Activated T-cell treated with anti-CD3 and anti-CD28 coated beads, Interleukin-2, amount 50 U/mL, for 48 hours (primary cell): Measurements from ENCODE around the gene ATE1.

Experiments
- DNase-seq, 2 experiments: peaks; one replicate each; pipeline ENCODE4 v3.0.0-alpha.2; 2020

Gene ATE1

DNA sequence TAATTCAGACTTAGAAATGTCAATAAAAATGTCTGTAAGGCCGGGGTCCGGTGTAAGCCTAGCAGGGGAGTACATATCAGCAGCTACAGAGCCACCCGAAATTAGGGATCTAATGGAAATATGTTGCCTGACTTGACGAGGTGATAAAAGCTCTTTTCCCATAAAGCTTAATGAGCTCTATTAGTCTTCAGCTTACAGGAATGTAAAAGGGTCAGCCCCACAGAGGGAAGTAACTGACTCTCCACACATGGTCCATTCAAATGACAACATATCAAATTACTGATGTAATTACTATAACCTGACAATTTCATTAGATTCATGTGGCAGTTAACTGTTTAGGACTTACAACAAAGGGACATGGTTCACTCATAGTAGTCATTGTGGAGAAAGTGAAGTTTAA, 62.3 kb downstream of the ATE1 start:
- no peak for DNase-seq

DNA sequence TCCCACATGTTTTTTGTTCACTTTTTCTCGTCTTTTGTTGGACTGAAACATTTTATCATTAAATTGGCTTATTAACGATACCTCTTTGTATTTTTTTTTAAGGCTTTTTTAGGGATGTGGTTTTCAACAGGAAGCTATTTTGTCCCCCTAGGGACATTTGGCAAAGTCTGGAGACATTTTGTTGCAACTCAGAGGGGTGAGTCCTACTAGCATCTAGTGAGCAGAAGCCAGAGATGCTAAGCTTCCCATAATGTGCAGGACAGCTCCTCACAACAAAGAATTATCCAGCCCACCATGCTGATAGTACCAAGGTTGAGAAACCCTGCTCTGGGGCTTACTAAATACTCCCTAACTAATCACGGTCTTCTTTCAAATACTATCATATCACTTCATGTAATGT, 63.2 kb downstream of the ATE1 start:
- DNase-seq = no peak

DNA sequence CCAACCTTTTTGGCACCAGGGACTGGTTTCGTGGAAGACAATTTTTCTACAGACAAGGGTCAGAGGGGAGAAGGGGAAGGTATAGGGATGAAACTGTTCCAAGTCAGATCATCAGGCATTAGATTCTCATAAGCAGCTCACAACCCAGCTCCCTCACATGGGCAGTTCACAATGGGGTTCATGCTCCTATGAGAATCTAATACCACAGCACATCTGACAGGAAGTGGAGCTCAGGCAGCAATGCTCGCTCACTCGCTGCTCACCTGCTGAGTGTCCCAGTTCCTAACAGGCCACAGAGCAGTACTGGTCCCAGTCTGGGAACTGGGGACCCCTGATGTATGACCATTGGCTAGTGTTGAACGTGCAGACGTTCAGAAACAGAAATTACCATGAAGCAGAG, 63.7 kb downstream of the ATE1 start:
- DNase-seq = no peak

DNA sequence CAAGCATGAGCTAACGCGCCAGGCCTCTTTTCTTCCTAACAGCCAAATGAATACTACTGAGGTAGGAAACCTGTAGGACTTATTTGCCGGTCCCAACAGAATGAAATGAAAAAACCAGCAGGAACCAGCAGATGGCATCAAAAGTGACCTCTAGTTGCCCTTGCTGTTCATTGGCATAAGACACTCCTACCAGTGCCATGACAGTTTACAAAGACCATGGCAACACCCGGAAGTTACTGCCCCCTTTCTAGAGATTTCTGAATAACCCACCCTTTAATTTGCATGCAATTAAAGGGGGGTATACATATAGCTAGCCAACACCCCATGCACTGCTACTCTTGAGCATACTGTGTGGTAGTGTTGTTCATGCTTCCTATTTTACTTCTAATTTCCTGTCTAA, 65.2 kb downstream of the ATE1 start:
- DNase-seq = no peak

DNA sequence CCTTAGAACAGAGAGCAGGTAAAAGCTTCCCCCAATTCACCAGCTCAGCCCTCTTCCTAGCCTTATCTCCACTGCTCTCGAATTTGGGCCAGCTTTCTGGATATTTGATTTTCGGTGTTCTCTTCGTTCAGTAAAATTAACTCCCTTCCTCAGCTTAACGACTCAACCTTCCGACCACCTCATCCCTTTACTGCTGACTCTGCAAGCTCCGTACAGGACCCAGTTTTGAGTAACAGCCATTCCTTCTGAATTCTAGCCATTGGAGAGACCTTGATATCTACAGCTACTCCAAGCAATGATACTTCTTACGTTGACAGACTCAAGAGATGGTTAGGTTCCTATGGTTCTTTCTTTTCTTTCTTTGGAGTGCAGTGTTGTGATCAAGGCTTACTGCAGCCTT, 65.8 kb downstream of the ATE1 start:
- no peak for DNase-seq

DNA sequence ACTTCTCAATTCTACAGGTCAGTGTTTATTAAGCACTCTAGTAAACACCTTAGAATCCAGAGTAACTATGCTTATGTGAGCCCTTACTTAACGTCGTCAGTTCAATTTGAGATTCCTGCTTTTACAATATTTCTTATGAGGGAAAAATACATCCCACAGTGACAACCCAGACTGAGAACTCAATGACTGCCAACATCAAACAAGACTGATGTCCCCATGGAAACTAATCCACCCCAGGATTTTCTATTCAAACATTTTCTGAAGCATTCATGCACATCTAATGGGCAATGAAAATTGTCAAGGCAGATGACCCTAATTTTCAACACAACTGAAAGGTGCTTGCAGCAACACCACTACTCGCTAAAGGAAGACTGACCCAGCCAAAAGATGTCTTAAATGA, 67.0 kb downstream of the ATE1 start:
- no peak for DNase-seq

DNA sequence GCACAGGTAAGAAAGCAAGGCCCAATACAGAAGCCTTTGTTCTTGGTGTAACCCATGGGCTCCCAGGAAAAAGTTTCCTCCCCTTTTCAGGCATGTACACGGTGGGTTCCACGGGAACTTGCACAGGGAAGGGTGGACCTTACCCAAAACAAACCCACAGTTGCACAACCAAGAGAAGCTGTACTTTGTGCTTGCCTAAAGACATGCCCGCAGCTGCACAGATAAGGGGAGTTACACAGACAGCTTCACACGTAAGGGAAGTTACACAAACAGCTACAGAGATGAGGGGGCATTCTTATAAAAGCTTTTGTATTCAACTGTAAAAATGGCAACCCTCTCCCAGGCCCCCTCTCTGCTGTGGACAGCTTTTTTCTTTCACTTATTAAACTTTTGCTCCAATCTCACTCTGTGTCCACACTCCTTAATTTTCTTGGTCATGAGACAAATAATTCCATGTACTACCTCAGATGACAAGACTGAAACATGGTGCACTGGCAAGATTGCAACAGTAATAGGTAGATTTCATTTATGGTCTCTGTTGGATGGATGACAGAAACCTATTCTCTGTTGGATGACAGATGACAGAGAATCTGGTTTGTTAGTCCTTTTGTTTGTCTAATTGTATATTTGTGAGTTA, 72.9 kb downstream of the ATE1 start:
- no peak for DNase-seq

DNA sequence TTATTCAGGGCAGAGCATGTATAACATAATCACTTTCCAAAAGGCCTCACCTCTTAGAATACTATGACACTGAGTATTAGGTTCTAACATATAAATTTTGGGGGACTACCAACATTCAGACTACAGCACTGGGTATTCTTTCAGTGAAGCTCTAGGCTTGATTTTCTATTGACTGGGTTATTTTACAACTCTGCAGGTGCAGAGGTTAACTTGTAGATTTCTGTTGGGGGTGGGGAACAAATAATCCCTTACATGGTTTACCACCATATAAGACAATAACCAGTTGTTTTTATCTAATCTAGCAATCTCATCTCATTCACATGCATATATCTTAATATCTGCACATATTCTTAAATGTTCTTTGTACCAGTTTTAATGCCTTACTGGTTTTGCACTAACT, 73.9 kb downstream of the ATE1 start:
- no peak for DNase-seq

DNA sequence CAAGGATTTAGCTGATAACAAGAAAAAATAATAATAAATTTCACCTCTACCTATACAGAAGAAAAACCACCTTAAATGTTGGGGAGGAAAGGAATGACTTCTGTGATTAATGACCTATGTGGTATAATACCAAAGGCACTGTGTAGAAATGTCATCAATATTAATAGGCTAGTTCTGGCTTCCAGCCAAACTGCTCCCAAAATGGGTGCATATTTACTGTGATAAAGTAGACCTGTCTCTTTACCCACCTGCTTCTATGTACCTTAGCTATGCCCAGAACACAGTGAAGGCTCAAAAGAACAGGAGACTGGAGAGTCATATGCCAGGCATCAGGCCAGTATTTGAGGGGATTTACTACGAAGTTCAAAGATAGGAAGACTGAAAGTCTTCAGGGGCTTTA, 76.0 kb downstream of the ATE1 start:
- no peak for DNase-seq

DNA sequence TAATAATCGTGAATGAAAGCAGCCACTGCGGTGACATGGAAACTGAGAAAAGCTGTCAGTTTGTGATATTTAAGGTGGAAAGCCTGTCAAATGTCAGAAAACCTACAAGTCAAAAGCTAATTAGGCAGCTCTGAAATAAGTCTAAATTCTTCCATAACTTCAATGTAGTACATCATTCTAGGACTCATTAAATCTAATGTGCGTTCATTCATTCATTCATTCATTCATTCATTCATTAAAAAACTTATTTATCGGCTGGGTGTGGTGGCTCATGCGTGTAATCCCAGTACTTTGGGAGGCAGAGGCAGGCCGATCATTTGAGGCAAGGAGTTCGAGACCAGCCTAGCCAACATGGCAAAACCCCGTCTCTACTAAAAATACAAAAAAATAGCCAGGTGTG, 79.7 kb downstream of the ATE1 start:
- no peak for DNase-seq

DNA sequence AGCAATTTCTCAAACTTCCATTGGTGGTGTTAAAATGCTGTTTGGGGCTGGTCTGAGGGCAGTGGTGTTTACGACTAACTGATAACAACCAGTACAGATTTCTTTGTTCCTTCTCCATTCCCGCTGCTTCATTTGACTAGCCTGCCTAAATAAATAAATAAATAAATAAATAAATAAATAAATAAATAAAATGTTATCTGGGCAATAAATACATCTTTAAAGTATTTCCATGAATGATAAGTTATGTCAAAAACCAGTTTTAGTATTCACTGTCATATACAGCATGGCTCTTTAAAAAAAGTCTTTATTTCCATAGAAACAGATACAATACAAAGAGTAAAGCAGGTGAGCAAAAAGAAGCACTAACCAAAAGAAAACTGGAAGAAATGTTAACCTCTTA, 81.3 kb downstream of the ATE1 start:
- DNase-seq = no peak

DNA sequence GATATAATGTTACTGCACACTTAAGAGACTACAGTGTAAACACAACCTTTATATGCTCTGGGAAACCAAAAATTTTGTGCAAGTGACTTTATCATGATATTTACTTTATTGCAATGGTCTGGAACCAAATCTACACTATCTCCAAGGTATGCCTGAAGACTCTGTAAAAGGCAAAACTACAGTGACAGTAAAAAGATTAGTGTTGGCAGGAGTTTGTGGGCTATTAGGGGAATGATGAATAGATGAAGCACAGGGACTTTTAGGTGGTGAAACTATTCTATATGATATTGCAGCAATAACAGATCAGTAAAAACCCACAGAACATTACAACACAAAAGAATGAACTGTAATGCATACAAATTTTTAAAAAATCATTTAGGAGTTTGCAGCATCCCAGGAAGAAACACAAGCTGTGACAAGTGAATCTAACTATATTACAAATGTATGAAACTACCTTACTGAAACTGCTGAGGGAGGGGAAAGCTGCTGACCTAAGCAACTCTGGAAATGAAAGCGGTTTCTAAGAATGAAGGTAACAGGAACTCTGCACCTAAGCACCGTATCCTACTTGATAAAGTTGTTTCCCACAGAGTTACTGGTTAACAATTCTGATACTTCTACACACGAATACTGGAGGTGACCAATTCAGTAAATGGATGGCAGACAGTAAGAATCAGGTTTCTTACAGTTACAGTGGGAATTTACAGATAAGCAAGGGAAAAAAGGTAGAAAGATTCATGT, 82.6 kb downstream of the ATE1 start:
- DNase-seq = no peak

DNA sequence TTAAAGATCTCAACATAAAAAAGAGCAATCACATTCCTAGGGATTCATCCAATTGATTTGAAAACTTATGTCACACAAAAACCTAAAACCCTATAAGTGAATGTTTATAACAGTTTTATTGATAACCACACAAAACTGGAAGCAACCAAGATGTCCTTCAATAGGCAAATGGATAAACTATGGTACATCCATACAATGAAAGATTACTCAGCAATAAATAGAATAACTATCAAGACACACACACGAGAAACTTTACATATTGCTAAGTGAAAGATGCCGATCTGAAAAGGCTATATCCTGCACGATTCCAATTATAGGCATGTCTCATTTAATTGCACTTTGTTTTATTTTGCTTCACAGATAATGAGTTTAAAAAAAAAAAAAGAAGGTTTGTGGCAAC, 83.3 kb downstream of the ATE1 start:
- no peak for DNase-seq

DNA sequence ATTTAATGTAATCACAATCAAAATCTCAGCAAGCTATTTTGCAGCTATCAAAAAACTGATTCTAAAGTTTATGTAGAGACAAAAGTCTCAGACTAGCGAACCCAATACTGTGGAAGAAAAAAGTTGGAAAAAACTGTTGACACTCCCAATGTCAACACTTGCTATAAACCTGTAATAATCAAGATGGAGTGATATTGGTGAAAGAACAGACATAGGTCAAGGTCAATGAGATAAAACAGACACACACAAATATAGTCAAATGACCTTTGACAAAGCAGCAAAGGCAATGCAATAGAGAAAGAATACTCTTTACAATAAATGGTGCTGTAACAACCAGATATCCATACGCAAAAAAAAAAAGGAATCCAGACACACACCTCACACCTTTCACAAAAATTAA, 84.5 kb downstream of the ATE1 start:
- DNase-seq = no peak

DNA sequence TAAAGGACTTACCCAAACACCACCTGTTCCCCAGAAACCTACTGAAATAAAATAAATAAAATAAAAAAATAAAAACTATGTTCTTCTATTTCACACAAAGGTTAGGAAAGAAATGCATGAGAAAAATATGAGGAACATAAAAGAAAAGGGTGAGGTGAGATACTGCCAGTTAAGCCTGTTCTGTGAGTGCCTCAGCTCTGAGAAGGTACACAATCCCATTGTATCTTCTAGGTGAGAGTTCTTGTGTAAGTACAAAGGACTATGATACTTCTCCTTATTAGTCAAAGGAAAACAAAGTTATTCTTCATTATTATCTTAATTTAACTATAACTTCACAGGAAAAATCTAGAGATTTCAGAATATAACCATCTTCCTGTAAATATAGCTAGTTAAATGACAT, 86.0 kb downstream of the ATE1 start:
- no peak for DNase-seq

DNA sequence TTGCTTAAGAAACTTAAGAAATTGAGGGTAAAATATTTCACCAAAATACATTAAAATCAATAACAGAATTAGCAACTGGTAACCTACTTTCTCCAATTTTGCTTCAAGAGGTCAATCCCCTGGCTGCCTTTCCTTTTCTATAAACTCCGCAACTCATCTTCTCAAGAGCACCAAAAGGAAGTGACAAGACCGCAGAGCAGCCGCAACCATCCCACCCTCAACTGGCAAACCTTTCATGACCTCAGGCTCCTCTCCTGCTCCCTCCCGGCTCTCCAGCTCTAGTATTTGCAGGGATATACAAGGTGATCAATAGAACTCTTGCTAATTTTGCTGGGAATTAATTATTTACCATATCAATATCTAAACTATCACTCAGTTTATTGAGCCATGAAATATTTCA, 88.9 kb downstream of the ATE1 start:
- no peak for DNase-seq

DNA sequence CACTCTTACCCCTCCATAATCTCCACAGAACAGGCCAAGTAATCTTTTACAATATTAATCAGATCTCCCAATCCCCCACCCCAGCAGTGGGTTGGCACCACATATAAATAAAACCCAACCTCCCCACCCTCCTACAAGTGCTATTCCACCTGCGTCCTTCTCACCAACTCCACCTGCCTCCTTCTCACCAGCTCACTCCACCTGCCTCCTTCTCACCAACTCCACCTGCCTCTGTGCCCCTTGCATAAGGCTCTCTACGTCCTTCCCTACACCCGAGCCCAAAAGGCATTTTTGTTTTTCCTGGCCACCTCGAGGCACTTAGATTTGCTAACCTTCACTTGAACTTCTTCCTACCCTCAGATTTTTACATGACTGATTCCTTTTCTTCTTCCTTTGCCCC, 89.7 kb downstream of the ATE1 start:
- no peak for DNase-seq

DNA sequence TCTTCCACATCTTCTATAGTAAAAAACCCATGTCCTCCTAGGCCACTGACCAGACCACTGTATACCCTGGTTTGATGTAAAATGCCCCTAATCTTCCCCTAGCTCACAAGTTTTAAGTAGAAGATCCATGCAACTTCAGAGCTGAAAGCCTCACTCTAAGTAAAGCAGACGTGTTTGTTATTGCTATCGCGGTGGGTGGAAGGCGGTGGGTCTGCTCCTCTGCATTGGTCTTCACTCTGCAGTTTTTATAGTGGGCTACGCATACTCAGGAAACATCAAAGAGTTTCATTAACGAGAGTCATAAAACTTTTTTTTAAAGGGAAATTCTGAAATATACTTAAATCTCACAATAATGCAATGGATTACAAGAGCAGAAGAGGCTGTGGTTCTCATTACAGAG, 91.7 kb downstream of the ATE1 start:
- DNase-seq = no peak

DNA sequence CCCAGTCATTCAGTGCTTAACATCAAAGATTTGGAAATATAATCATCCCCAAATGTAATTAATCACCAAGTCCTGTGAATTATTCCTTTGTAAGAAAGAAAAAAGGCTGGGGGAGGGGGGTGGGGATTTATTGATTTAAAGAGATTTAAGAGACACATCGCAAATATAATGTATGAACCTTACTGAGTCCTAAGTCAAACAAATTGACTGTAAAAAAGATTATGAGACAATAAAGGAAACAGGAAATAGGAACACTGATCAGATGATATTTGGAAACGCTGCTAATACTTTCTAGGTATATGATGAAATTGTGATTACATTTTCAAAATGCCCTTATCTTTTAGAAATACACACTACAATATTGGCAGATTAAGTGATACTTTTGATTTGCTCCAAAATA, 92.5 kb downstream of the ATE1 start:
- no peak for DNase-seq

DNA sequence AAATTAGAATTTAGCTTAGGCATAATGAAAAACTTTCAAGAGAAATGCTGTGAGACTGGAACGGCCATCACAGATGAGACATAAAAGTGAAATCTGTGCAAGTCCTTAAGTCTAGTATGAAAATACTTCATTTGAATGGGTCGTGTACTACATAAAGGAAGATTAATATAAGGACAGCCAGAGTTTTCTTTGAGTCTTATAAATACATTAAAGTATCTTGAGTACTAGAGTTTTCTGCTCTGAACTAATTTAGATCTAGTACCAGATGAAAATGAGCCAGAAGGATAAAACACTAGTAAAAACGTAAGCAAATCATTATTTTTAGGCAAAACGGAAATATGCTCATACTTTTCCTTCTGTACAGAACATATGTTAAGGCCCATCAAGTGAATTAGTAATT, 93.1 kb downstream of the ATE1 start:
- DNase-seq = no peak

DNA sequence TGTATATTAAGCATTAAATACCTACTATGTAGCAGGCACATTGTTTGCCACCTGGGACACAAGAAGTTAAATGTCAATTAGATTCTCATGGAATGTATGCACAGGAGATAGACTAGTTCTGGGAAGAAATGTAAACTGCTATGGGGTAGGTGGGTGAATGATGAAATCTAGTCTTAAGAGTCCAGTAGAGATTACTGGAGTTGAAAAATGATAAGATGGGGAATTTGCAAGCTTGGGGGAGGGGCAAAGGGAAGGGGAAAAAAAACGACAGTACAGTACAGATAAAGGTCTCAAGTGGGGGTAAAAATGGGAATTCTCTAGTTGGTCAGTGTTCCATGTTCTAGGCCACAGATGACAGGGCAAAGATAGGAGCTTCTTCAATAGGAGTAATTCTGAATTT, 94.4 kb downstream of the ATE1 start:
- no peak for DNase-seq

DNA sequence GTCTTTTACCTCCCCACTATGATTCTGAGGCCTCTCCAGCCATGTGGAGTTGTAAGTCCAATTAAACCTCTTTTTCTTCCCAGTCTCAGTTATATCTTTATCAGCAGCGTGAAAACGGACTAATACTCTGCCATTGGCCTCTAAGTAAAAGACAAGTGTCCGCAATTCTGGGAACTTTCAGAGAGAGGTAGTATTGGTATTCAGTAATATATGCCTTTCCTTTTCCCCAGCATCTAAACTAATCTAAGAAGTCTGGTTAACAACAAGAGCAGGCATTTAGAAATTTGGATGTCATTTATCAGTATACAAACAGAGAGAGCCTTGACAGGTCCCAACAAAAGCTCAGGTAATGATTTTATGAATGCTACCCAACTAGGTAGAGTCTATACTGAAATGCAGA, 95.2 kb downstream of the ATE1 start:
- DNase-seq = no peak

DNA sequence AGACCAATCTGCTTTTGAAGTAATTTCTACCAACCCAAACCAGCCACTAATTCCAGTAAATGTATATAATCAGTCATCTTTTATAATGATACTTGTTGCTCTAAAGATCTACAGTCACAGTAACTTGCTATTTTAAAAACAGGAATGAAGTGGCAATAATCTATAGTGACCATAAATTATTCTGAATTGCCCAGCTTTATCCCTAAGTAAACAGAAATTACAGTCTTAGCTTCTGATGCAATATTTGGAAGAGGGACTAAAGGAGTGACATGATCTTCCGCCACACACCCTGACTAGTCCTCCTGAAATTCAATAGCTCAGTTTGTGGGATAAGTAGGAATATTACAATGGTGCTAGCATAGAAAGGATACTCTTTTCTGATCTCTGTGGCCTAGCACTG, 96.1 kb downstream of the ATE1 start:
- DNase-seq = no peak

DNA sequence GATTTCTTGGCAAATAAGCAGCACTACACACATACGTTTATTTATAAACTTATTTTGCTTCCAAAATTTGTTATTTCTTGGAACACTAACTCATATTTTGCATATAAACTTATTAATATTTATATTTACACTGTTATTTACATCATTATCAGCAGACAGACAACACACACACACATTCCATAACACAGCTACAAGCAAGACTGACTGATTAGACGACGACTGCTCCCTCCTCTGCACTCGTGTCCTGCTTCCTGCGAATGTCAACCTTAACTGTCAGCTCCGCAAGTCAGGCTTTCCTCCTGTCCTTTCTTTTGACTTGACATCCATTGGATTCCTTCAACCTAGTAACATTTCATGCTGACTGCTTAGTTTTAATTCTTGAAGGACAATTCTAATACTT, 96.6 kb downstream of the ATE1 start:
- DNase-seq = no peak

DNA sequence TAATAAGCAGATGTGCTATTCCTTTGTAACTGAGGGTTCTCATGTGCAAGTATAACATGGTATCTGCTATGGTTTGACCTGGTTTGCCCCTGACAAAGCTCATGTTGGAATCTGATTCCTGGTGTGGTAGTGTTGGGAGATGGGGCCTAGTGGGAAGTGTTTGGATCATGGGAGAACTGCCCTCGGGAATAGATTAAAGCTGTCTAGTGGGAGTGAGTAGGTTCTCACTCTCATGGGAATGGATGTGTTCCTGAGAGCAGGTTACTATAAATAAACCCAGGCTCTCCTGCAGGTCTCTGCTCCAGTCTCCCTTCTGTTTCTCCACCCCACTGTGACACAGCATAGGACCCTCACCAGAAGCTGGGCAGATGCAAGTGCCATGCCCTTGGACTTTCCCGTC, 97.7 kb downstream of the ATE1 start:
- no peak for DNase-seq
